B cell (primary cell): Measurements from ENCODE around the gene PRX. TPM values are rescaled to one million over a fixed set of nuclear protein-coding genes. Genes with fewer than 3 reads are reported as not detected.
"Not testable (repeated sequence)": the region's sequence is repeated elsewhere in the genome, so short reads cannot be mapped to it uniquely, and the experiment has no call there.

Experiments
- ATAC-seq: fragments of 200-7000 bp; cut with Tn5 transposase; one replicate; pipeline ENCODE4 v1.10.0; 2021; ENCODE audit warnings: low read depth, mild to moderate bottlenecking, moderate number of reproducible peaks, moderate library complexity
- CTCF ChIA-PET: fragments of 350-600 bp; sonication (Branson Sonifier 250); formaldehyde crosslinking; loops from one replicate; lab custom pipeline; 2021; ENCODE audit warnings: antibody characterized with exemption, inconsistent platforms; lab: Charles Lee
- POLR2A ChIA-PET: fragments of 350-600 bp; sonication (Branson Sonifier 250); formaldehyde crosslinking; loops from one replicate; lab custom pipeline; 2021; ENCODE audit warnings: antibody characterized with exemption; lab: Charles Lee
- DNase-seq: peaks from one replicate; pipeline ENCODE4 v3.0.0; 2013
- H2AFZ ChIP-seq: 2 replicates; pipeline ENCODE4 v1.6.1; 2012; ENCODE audit warnings: mild to moderate bottlenecking, low read depth, low read length; ENCODE audit not compliant: insufficient read depth, poor library complexity, severe bottlenecking
- H3K27ac ChIP-seq, 2 donors: 1 replicate in 1 of 2; 2 replicates in 1 of 2; pipeline ENCODE4 v1.5.1; 2012 to 2013; ENCODE audit warnings: low read length in 2 of 2, mild to moderate bottlenecking in 2 of 2, moderate library complexity in 1 of 2
- H3K27me3 ChIP-seq, 4 experiments: fragments of 200-600 bp in 1 of 4; sonication (generic) in 1 of 4; replicated peaks in 1 of 4; 1 replicate in 2 of 4; 2 replicates in 2 of 4; pipeline versions ENCODE4 v1.6.1 to v1.7.0; 2013 to 2016; ENCODE audit warnings: low read length in 3 of 4, mild to moderate bottlenecking in 2 of 4, mixed read lengths in 1 of 4, moderate library complexity in 1 of 4; ENCODE audit not compliant: insufficient read depth in 4 of 4, control insufficient read depth in 3 of 4; ENCODE audit errors: control extremely low read depth in 1 of 4
- H3K36me3 ChIP-seq, 2 experiments: replicated peaks in 1 of 2; 1 replicate in 1 of 2; 2 replicates in 1 of 2; pipeline versions ENCODE4 v1.6.1 to v1.7.1; 2013; ENCODE audit warnings: low read length in 1 of 2; ENCODE audit not compliant: insufficient read depth in 2 of 2, control insufficient read depth in 1 of 2; ENCODE audit errors: control extremely low read depth in 1 of 2, extremely low read depth in 1 of 2
- H3K4me1 ChIP-seq, 2 donors: fragments of 200-600 bp in 1 of 2; sonication (generic) in 1 of 2; 1 replicate in 1 of 2; 2 replicates in 1 of 2; pipeline versions ENCODE4 v1.5.1 to v1.6.1; 2013 to 2017; ENCODE audit warnings: low read length in 2 of 2; ENCODE audit not compliant: control insufficient read depth in 2 of 2, insufficient read depth in 2 of 2
- H3K4me2 ChIP-seq: replicated peaks from 2 replicates; pipeline ENCODE3; 2012; ENCODE audit warnings: mild to moderate bottlenecking, low read depth, low read length; ENCODE audit not compliant: poor library complexity, severe bottlenecking
- H3K4me3 ChIP-seq, 5 experiments: fragments of 200-600 bp in 1 of 5; sonication (generic) in 1 of 5; 1 replicate in 3 of 5; 2 replicates in 2 of 5; pipeline versions ENCODE4 v1.5.1 to v1.7.0; 2011 to 2016; ENCODE audit warnings: low read length in 4 of 5, mild to moderate bottlenecking in 4 of 5, low read depth in 2 of 5, control low read depth in 1 of 5, moderate library complexity in 1 of 5; ENCODE audit not compliant: insufficient read depth in 1 of 5; ENCODE audit errors: control extremely low read depth in 1 of 5, extremely low read depth in 1 of 5
- H3K79me2 ChIP-seq: fragments of 200-600 bp; sonication (generic); one replicate; pipeline ENCODE4 v1.6.0; 2016; ENCODE audit warnings: low read length; ENCODE audit not compliant: control insufficient read depth, insufficient read depth
- H3K9ac ChIP-seq: fragments of 200-600 bp; sonication (generic); 2 replicates; pipeline ENCODE4 v1.6.1; 2017; ENCODE audit warnings: mild to moderate bottlenecking, low read length, moderate library complexity
- H3K9me3 ChIP-seq, 3 donors: one replicate each; pipeline versions ENCODE4 v1.6.1 to v1.7.1; 2013; ENCODE audit warnings: low read length in 2 of 3; ENCODE audit not compliant: control insufficient read depth in 2 of 3, insufficient read depth in 1 of 3; ENCODE audit errors: control extremely low read depth in 1 of 3
- H4K20me1 ChIP-seq: 2 replicates; pipeline ENCODE4 v1.6.0; 2012; ENCODE audit warnings: mild to moderate bottlenecking, low read length; ENCODE audit not compliant: insufficient read depth, control insufficient read depth, poor library complexity, severe bottlenecking
- H3K27ac Mint-ChIP-seq: one replicate; pipeline ENCODE4 v1.8.0; 2021; ENCODE audit warnings: mixed read lengths
- H3K27me3 Mint-ChIP-seq: one replicate; pipeline ENCODE4 v1.8.0; 2021; ENCODE audit warnings: mixed read lengths
- H3K4me1 Mint-ChIP-seq: one replicate; pipeline ENCODE4 v1.8.0; 2021; ENCODE audit warnings: mixed read lengths
- H3K4me3 Mint-ChIP-seq: one replicate; pipeline ENCODE4 v1.8.0; 2021; ENCODE audit warnings: mixed read lengths
- H3K9me3 Mint-ChIP-seq: one replicate; pipeline ENCODE4 v1.8.0; 2022; ENCODE audit warnings: mixed read lengths; ENCODE audit not compliant: insufficient read depth
- CTCF ChIP-seq: fragments of 200-600 bp; IDR thresholded peaks from one replicate; pipeline ENCODE4 v1.8.0; 2022; ENCODE audit warnings: antibody characterized with exemption, mild to moderate bottlenecking
- EZH2 ChIP-seq: IDR thresholded peaks from 2 replicates; pipeline ENCODE4 v1.6.1; 2012; ENCODE audit warnings: borderline replicate concordance, low read depth, mild to moderate bottlenecking, moderate library complexity, low read length; ENCODE audit not compliant: insufficient read depth, poor library complexity, severe bottlenecking
- WGBS: methylation state at CpG from one replicate; pipeline ENCODE4 v1.1.5; 2013; ENCODE audit warnings: missing lambda C conversion rate; ENCODE audit not compliant: insufficient coverage; 5-methylcytosine and 5-hydroxymethylcytosine counted together
- intact Hi-C: fragments of 100-400 bp; cut with micrococcal nuclease; formaldehyde crosslinking; loops from one replicate; pipeline ENCODE4 v1.10.0; 2022
- polyA plus RNA-seq: library from polyadenylated mRNA; depleted of rRNA; stranded (reverse); fragments of >200 nt; gene quantifications from 2 replicates; pipeline ENCODE4 v1.2.3, GENCODE V29; 2012
- total RNA-seq, 2 donors: library from RNA; stranded (reverse); fragments of 120-200 nt in 1 of 2; gene quantifications; 1 replicate in 1 of 2; 2 replicates in 1 of 2; pipeline versions ENCODE4 v1.2.3 to v1.2.4, GENCODE V29; 2013 to 2022

Gene PRX
- total and polyA plus RNA-seq, 2 donors (not counting 1 experiment from before 2014, with no cell fraction given) = 1.1 to 2.5 TPM

- H3K27me3 ChIP-seq = no peaks in the 10 kb centered on the region
- H3K4me1 Mint-ChIP-seq = peaks cover 13% of the 10 kb centered on the region
- H3K79me2 ChIP-seq = no peaks in the 10 kb centered on the region
- CTCF ChIA-PET = interaction anchor here (0.7 to 2.0 kb wide), 3 partner anchors 37 to 189 kb away, joined by 3 to 5 read pairs (median 3); no protein-coding TSS in a partner anchor
- TF ChIP-seq CTCF = no peak
- TF ChIP-seq EZH2 = no peak
- no peaks in the 10 kb centered on the region for H3K36me3 ChIP-seq
- no peak overlapping the region for H3K4me3 Mint-ChIP-seq
- H4K20me1 ChIP-seq = no peaks in the 10 kb centered on the region
- no peaks in the 10 kb centered on the region for H3K9me3 Mint-ChIP-seq
- H3K4me2 ChIP-seq = no peak overlapping the region
- H3K27ac ChIP-seq = no peak overlapping the region
- no peak overlapping the region for H3K4me3 ChIP-seq
- WGBS = 93% methylated on average over 15 of the region's 27 CpGs
- intact Hi-C loops = no loop called here
- no peak overlapping the region for H2AFZ ChIP-seq
- no peak overlapping the region for H3K9ac ChIP-seq
- no peak overlapping the region for H3K27ac Mint-ChIP-seq
- peaks cover 10 to 14% of the 10 kb centered on the region in 2 donors for H3K4me1 ChIP-seq
- H3K27me3 Mint-ChIP-seq = no peaks in the 10 kb centered on the region
- no peak for ATAC-seq
- POLR2A ChIA-PET = no interaction called here
- H3K9me3 ChIP-seq = peaks cover 0 to 5% (median 0%) of the 10 kb centered on the region in 3 donors
- DNase-seq = no peak
Observed at GRCh38 chr19:40457953-40458596, 44.9 kb upstream of the PRX start.

- Histone ChIP-seq H3K4me2 (no peak overlapping the region), H3K79me2 (no peaks in the 10 kb centered on the region), H3K9ac (no peak overlapping the region), H3K27me3 (no peaks in the 10 kb centered on the region), H3K36me3 (no peaks in the 10 kb centered on the region), H3K4me3 (no peak overlapping the region), H3K9me3 (peaks cover 0 to 5% (median 0%) of the 10 kb centered on the region in 3 donors), H2AFZ (no peak overlapping the region), H4K20me1 (no peaks in the 10 kb centered on the region), H3K27ac (no peak overlapping the region), H3K4me1 (peaks cover 10 to 12% of the 10 kb centered on the region in 2 donors)
- Mint-ChIP-seq H3K27me3 (no peaks in the 10 kb centered on the region), H3K9me3 (no peaks in the 10 kb centered on the region), H3K4me1 (peaks cover 9% of the 10 kb centered on the region), H3K4me3 (no peak overlapping the region), H3K27ac (no peak overlapping the region)
- POLR2A ChIA-PET = interaction anchor here (0.7 kb wide), 1 partner anchor 414 kb away, joined by 4 read pairs; no protein-coding TSS in a partner anchor
- intact Hi-C loops = no loop called here
- ATAC-seq = no peak
- TF ChIP-seq EZH2 (no peak), CTCF (no peak)
- WGBS = 79% methylated on average over 5 of the region's 5 CpGs
- DNase-seq = no peak
- CTCF ChIA-PET = interaction anchor here (0.9 to 2.0 kb wide), 3 partner anchors 11 to 38 kb away, joined by 3 to 5 read pairs (median 3); no protein-coding TSS in a partner anchor
Observed at GRCh38 chr19:40457048-40457447, 43.9 kb upstream of the PRX start.

GRCh38 chr19:40453943-40454342 is 40.8 kb upstream of the PRX start:
- H3K9ac ChIP-seq, H3K4me2 ChIP-seq, H3K27ac Mint-ChIP-seq, H3K27me3 ChIP-seq, intact Hi-C loops, ATAC-seq, H3K27me3 Mint-ChIP-seq, H3K36me3 ChIP-seq, DNase-seq, H2AFZ ChIP-seq, H3K4me1 Mint-ChIP-seq, H3K79me2 ChIP-seq, H3K4me1 ChIP-seq, H3K9me3 Mint-ChIP-seq, H4K20me1 ChIP-seq, H3K27ac ChIP-seq, POLR2A ChIA-PET, H3K9me3 ChIP-seq, H3K4me3 Mint-ChIP-seq, H3K4me3 ChIP-seq: not testable (repeated sequence)
- CTCF ChIA-PET = interaction anchor here (0.8 to 1.8 kb wide), 2 partner anchors 11 to 28 kb away, joined by 3 to 4 read pairs; partner anchors contain the start of gene SERTAD1
- WGBS = 100% methylated on average over 2 of the region's 6 CpGs
